Central memory CD8-positive, alpha-beta T cell (primary cell): ENCODE data around the gene KIRREL3.

ENCODE experiments used
- ATAC-seq: fragments of 150-1000 bp; cut with Tn5 transposase; replicated peaks from 2 replicates; pipeline ENCODE4 v1.10.0; 2022; ENCODE audit warnings: mild to moderate bottlenecking, moderate FRiP score, moderate number of reproducible peaks; ENCODE audit not compliant: poor library complexity, severe bottlenecking; ENCODE audit errors: extremely low read depth
- DNase-seq, 2 donors: peaks; one replicate each; pipeline ENCODE4 v3.0.0; 2021; ENCODE audit warnings: low spot score in 2 of 2
- H3K27ac Mint-ChIP-seq: one replicate; pipeline ENCODE4 v1.8.0; 2022; ENCODE audit warnings: low read depth, mild to moderate bottlenecking, moderate library complexity, mixed read lengths
- H3K27me3 Mint-ChIP-seq: one replicate; pipeline ENCODE4 v1.8.0; 2022; ENCODE audit warnings: mixed read lengths
- H3K36me3 Mint-ChIP-seq: one replicate; pipeline ENCODE4 v1.8.0; 2022; ENCODE audit warnings: mild to moderate bottlenecking, moderate library complexity, mixed read lengths; ENCODE audit not compliant: insufficient read depth
- H3K4me1 Mint-ChIP-seq: one replicate; pipeline ENCODE4 v1.8.0; 2022; ENCODE audit warnings: mixed read lengths
- H3K4me3 Mint-ChIP-seq: one replicate; pipeline ENCODE4 v1.8.0; 2022; ENCODE audit warnings: mild to moderate bottlenecking, moderate library complexity, mixed read lengths
- H3K9me3 Mint-ChIP-seq: one replicate; pipeline ENCODE4 v1.8.0; 2022; ENCODE audit warnings: mixed read lengths

Gene KIRREL3

GRCh38 chr11:126480410-126481302 is 519.9 kb downstream of the KIRREL3 start:
- Mint-ChIP-seq H3K4me3 (peak overlapping the region; percentile 46), H3K27me3 (peaks cover 5% of the 10 kb centered on the region), H3K27ac (peak overlapping the region; percentile 20), H3K36me3 (no peaks in the 10 kb centered on the region), H3K9me3 (no peaks in the 10 kb centered on the region), H3K4me1 (peaks cover 13% of the 10 kb centered on the region)
- ATAC-seq (peak; percentile 77), DNase-seq (peak; percentile 43 to 52)

DNA sequence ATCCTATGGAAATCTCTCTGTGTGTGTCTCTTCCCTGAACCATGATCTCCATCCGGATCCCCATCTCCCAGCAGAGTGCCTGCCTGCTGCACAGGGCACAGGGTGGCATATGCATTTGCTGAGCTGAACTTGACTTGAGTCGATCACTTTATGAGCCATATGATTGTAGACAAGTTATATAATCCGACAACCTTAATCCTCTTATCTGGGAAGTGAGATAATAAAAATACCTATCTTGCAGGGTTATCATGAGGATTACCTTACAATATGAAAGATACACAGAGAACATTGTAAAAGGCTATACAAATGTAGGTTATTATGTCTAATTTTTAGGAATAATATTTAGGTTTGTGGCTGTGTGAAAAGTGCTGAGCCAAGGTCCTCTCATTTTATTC is 520.6 kb downstream of the KIRREL3 start:
- Mint-ChIP-seq H3K9me3 (no peaks in the 10 kb centered on the region), H3K36me3 (no peaks in the 10 kb centered on the region), H3K4me3 (no peak overlapping the region), H3K27ac (no peak overlapping the region), H3K27me3 (no peaks in the 10 kb centered on the region), H3K4me1 (peaks cover 13% of the 10 kb centered on the region)
- ATAC-seq (no peak), DNase-seq (no peak)

DNA sequence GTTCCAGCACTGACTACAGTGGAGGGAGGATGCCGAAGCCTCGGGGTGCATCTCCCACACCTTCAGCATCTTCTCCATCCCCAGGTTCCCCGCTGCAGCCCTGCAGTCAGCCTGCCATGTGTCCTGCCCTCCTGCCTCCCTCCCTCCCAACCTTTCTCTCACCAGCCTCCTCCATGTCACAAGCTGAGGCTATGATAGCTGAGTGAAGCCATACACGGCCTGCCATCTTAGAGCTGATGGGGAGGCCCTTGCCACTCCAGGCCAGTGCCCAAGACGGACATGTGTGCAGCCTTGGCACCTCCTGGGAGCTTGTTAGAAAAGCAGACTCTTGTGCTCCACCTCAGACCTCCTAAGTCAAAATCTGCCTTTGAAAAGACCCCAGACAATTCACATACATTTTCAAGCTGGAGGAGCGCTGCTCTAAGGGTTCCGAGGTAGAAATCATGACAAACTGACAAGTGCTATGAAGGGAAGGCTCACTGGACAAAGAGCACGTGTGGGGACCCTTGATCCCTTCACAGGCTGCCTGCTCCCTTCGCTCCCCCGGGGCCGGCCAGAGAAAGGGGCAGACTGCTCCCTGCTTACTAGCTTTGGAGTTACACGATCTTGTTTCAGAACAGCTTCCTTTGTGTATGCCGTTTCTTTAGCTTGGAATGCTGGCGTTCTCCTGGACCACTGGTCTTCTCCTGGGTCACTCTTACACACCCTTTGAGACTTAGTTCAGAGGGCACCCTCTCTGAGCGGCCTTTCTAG is 521.2 kb downstream of the KIRREL3 start:
- Mint-ChIP-seq H3K4me3 (no peak overlapping the region), H3K36me3 (no peaks in the 10 kb centered on the region), H3K9me3 (no peaks in the 10 kb centered on the region), H3K4me1 (peaks cover 13% of the 10 kb centered on the region), H3K27ac (no peak overlapping the region), H3K27me3 (no peaks in the 10 kb centered on the region)
- DNase-seq (no peak), ATAC-seq (no peak)

GRCh38 chr11:126478466-126478865 is 522.1 kb downstream of the KIRREL3 start:
- Mint-ChIP-seq H3K27me3 (no peaks in the 10 kb centered on the region), H3K9me3 (no peaks in the 10 kb centered on the region), H3K27ac (no peak overlapping the region), H3K36me3 (peaks cover 2% of the 10 kb centered on the region), H3K4me3 (peak overlapping the region; percentile 23), H3K4me1 (peaks cover 13% of the 10 kb centered on the region)
- no peak for ATAC-seq
- DNase-seq, result no peak

DNA sequence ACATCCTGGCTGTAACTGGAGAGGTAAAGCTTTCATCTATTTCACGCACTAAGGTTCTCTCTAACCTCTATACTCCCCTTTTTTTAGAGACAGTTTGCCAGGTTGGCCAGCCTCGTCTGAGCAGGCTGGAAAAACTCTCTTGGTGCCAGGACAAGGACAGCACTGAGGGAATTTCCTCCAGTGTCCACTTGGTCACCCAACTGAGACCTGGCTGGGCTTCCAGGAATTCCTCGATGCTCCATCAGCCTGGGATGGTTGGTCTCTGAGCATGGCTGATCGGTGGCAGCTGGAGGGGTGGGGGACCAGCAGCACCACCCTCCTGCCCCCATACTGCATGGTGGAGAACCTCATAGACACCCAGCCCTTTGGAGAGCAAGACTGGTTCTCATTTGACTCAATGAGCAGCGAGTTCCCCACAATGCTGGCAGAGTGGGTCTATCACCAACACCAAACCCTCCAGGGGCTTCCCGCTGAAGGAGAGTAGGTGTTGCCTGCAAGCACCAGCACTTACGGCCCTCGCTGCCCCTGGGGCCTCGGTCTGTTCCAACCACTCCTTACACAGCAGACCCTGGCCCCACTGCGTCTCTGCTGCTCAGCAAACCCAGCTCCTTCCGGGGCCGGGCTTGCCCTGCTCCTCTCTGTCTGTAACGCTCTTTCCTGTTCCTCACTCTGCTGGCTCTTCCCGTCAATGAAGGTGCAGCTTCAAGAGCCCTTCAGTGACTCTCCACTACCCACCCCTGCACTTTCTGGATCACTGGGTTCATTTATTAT is 522.9 kb downstream of the KIRREL3 start:
- Mint-ChIP-seq H3K36me3 (peaks cover 2% of the 10 kb centered on the region), H3K27ac (no peak overlapping the region), H3K9me3 (no peaks in the 10 kb centered on the region), H3K4me1 (peaks cover 13% of the 10 kb centered on the region), H3K27me3 (no peaks in the 10 kb centered on the region), H3K4me3 (peak overlapping the region; percentile 23)
- ATAC-seq (no peak), DNase-seq (no peak)

DNA sequence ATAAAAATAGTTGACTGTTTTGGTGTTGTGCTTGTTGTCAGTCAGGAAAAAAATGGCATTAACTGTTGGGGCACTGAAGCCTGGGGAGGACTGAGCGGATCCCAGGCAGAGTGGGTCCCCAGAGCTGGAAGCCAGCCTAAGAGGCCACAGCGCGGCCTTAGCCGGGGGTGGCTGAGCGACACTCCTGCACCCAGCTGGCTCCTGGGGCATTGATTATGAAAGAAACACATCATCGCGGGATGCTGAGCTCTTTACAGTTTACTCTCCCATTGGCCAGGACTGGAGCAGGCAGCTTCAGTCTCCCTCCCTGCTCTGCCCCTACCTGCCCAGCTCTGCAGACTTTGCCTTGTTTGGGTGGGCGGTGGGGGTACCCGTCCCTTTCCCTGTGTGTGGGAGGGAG is 523.6 kb downstream of the KIRREL3 start:
- DNase-seq (no peak), ATAC-seq (no peak)
- H3K4me3 Mint-ChIP-seq, result no peak overlapping the region
- H3K27ac Mint-ChIP-seq, result no peak overlapping the region
- peaks cover 2% of the 10 kb centered on the region for H3K36me3 Mint-ChIP-seq
- H3K4me1 Mint-ChIP-seq, result peaks cover 13% of the 10 kb centered on the region
- H3K27me3 Mint-ChIP-seq, result no peaks in the 10 kb centered on the region
- H3K9me3 Mint-ChIP-seq, result no peaks in the 10 kb centered on the region

DNA sequence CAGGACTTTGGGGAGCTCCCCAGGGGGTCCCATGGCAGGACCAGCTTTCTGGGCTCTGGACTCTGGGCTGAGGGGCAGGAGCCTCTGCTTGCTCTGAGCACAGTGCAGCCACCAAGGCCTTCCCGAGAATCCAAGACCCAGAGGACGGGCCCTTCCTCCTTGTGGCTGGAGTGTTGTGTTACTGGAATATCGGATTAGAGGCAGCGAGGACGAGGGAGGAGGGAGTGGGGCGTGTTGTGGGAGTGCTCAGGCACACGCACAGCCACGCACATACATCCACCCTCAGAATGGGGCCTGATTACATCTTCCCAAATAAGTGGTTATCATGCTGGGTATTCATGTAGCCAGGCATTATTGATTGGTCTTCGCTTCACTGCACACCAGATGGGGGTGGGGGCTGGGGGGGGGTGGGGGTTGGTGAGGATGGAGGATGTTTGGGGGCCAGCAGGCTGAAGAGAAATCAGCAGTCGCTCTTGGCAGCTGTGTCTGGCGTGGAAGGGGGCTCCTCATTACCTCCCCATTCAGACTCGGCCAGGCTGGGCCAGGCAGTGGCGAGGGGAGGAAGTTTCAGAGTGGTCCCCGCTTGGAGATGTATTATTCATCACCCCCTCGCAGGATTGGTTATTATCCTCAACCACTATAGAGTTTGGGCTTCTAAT is 524.2 kb downstream of the KIRREL3 start:
- H3K27me3 Mint-ChIP-seq, result no peaks in the 10 kb centered on the region
- DNase-seq (no peak), ATAC-seq (no peak)
- no peak overlapping the region for H3K27ac Mint-ChIP-seq
- peaks cover 13% of the 10 kb centered on the region for H3K4me1 Mint-ChIP-seq
- H3K9me3 Mint-ChIP-seq, result no peaks in the 10 kb centered on the region
- peaks cover 2% of the 10 kb centered on the region for H3K36me3 Mint-ChIP-seq
- no peak overlapping the region for H3K4me3 Mint-ChIP-seq

GRCh38 chr11:126475014-126475991 is 525.3 kb downstream of the KIRREL3 start:
- ATAC-seq (no peak), DNase-seq (no peak)
- Mint-ChIP-seq H3K4me1 (peaks cover 5% of the 10 kb centered on the region), H3K9me3 (no peaks in the 10 kb centered on the region), H3K36me3 (peaks cover 2% of the 10 kb centered on the region), H3K4me3 (no peak overlapping the region), H3K27ac (no peak overlapping the region), H3K27me3 (no peaks in the 10 kb centered on the region)

GRCh38 chr11:126474220-126474619 is 526.4 kb downstream of the KIRREL3 start:
- Mint-ChIP-seq H3K9me3 (no peaks in the 10 kb centered on the region), H3K27ac (no peak overlapping the region), H3K4me3 (no peak overlapping the region), H3K36me3 (peaks cover 2% of the 10 kb centered on the region), H3K4me1 (peaks cover 5% of the 10 kb centered on the region), H3K27me3 (no peaks in the 10 kb centered on the region)
- DNase-seq (no peak), ATAC-seq (no peak)

- H3K9me3 Mint-ChIP-seq, result no peaks in the 10 kb centered on the region
- no peak overlapping the region for H3K27ac Mint-ChIP-seq
- H3K4me3 Mint-ChIP-seq, result no peak overlapping the region
- DNase-seq, result no peak
- ATAC-seq, result no peak
- peaks cover 2% of the 10 kb centered on the region for H3K36me3 Mint-ChIP-seq
- no peaks in the 10 kb centered on the region for H3K27me3 Mint-ChIP-seq
- H3K4me1 Mint-ChIP-seq, result peaks cover 5% of the 10 kb centered on the region
Observed at GRCh38 chr11:126473269-126473668, 527.3 kb downstream of the KIRREL3 start.

DNA sequence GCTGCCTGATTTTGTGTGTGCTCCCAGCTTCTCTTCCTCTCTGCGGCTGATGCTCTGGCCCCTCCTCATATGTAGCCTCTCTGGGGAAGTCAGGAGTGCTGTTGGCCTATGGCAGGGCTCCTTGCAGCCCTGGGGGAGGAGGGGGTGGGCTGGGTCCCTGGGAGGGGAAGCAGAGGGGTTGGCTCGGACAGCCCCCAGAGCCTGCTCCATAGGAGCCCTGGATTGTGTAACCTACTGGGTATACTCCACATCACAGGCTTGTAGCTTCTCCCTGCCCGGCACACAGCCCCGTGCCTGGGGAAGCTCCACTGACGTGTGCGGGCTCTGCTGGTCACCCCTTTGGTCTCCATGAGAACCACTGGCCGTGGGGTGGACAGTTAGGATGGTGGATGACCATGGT is 531.3 kb downstream of the KIRREL3 start:
- Mint-ChIP-seq H3K36me3 (peaks cover 4% of the 10 kb centered on the region), H3K4me1 (peaks cover 21% of the 10 kb centered on the region), H3K27me3 (no peaks in the 10 kb centered on the region), H3K4me3 (no peak overlapping the region), H3K27ac (no peak overlapping the region), H3K9me3 (no peaks in the 10 kb centered on the region)
- DNase-seq, result no peak
- ATAC-seq, result no peak
